ENCODE data around the gene SLC2A4RG. TPM values are rescaled to one million over a fixed set of nuclear protein-coding genes. Genes with fewer than 3 reads are reported as not detected.
A peak's percentile ranks its signal among the peaks of the same experiment; 100 is the strongest.

Gene SLC2A4RG
- total RNA-seq, 1 experiment from 2014 or later: 64.7 TPM

DNA sequence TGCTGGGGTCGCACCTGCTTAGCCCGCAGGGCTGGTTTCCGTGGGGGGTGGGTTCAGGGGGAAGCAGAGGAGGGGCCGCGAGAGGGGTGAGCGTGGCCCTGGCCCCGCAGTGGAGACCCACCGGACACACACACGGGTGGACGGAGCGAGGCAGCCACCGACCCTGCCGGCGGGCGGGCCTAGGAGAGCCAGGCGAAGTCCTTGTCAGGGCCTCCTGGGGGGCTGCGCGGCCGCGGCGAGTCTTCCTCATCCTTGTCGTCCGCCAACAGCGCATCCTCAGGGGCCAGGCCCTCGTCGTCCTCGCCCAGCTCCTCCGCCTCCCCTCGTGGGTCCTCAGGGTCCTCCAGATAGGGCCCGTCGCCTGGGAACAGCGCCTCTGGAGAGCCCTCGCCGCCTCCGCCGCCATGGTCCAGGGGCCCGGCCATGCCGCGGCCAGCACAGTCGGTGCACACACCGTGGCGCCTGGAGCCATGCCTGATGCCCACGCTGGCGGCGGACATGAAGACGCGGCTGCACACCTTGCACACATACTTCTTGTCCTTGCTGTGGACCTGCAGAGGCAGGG lies 7.3 kb downstream of the SLC2A4RG start:
- DNase-seq: no peak
- Histone ChIP-seq H3K36me3 (peaks cover 2% of the 10 kb centered on the region; the same call in 1 of the 2 replicates), H3K27me3 (no peaks in the 10 kb centered on the region), H3K9me3 (replicated peaks) (no peaks in the 10 kb centered on the region), H3K4me1 (no peaks in the 10 kb centered on the region), H3K27ac (no peak overlapping the region), H3K4me3 (no peak overlapping the region)

DNA sequence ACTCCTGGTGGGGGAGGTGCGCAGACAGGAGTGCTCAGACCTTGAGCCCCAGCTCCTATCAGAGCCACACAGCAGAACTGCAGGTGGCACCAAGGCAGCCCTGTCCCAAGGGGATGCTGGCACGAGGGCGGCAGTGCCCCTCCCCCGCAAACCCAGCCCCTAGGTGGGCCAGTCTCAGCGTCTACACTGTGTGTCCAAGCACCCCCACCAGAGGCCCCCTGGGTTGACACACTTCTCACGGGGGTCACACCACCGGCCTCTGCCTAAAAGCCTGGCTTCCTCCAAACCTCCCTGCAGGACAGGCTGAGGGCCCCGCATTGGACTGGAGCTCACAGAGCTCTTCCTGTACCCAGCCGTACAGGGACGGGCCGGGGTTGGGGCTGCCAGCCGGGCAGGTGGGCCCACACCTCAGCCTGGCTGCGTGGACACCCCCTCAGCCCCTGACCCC lies 8.1 kb downstream of the SLC2A4RG start:
- H3K4me1 ChIP-seq: no peaks in the 10 kb centered on the region
- H3K27ac ChIP-seq: no peak overlapping the region
- DNase-seq: no peak
- no peaks in the 10 kb centered on the region for H3K27me3 ChIP-seq
- no peak overlapping the region for H3K4me3 ChIP-seq
- peaks cover under 1% of the 10 kb centered on the region; the same call in 1 of the 2 replicates for H3K36me3 ChIP-seq
- no peaks in the 10 kb centered on the region for H3K9me3 ChIP-seq (replicated peaks)

- H3K27me3 ChIP-seq: no peaks in the 10 kb centered on the region
- no peak overlapping the region for H3K27ac ChIP-seq
- no peaks in the 10 kb centered on the region for H3K9me3 ChIP-seq (replicated peaks)
- H3K4me1 ChIP-seq: no peaks in the 10 kb centered on the region
- DNase-seq: no peak
- no peaks in the 10 kb centered on the region; the same call in 1 of the 2 replicates for H3K36me3 ChIP-seq
- no peak overlapping the region for H3K4me3 ChIP-seq
Measured at GRCh38 chr20:63748070-63748933, 8.7 kb downstream of the SLC2A4RG start.

DNA sequence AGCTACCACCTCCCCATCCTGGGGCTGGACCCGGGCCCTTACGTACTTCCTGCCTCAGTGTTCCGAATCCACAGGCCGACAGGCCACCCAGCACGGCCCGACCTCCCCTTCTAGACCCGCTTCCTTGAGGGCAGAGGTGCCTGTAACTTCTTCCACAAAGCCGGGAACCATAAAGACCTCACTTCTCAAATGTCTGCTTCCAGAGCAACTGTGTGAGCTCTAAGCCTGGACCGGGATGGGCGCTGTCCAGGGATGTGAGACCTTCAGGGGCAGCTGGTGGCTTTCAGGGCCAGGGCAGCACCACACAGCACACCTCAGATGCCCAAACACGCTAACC lies 9.3 kb downstream of the SLC2A4RG start:
- Histone ChIP-seq H3K4me1 (no peaks in the 10 kb centered on the region), H3K27ac (no peak overlapping the region), H3K27me3 (no peaks in the 10 kb centered on the region), H3K9me3 (replicated peaks) (no peaks in the 10 kb centered on the region), H3K36me3 (no peaks in the 10 kb centered on the region; the same call in 1 of the 2 replicates), H3K4me3 (no peak overlapping the region)
- DNase-seq: no peak

- H3K4me3 ChIP-seq: no peak overlapping the region
- H3K27ac ChIP-seq: no peak overlapping the region
- H3K9me3 ChIP-seq (replicated peaks): no peaks in the 10 kb centered on the region
- H3K36me3 ChIP-seq: no peaks in the 10 kb centered on the region
- no peaks in the 10 kb centered on the region for H3K27me3 ChIP-seq
- no peaks in the 10 kb centered on the region for H3K4me1 ChIP-seq
- DNase-seq: no peak
Measured at GRCh38 chr20:63749597-63750508, 10.3 kb downstream of the SLC2A4RG start.

GRCh38 chr20:63750807-63751470 lies 11.4 kb downstream of the SLC2A4RG start:
- Histone ChIP-seq H3K36me3 (no peaks in the 10 kb centered on the region), H3K4me3 (no peak overlapping the region)

DNA sequence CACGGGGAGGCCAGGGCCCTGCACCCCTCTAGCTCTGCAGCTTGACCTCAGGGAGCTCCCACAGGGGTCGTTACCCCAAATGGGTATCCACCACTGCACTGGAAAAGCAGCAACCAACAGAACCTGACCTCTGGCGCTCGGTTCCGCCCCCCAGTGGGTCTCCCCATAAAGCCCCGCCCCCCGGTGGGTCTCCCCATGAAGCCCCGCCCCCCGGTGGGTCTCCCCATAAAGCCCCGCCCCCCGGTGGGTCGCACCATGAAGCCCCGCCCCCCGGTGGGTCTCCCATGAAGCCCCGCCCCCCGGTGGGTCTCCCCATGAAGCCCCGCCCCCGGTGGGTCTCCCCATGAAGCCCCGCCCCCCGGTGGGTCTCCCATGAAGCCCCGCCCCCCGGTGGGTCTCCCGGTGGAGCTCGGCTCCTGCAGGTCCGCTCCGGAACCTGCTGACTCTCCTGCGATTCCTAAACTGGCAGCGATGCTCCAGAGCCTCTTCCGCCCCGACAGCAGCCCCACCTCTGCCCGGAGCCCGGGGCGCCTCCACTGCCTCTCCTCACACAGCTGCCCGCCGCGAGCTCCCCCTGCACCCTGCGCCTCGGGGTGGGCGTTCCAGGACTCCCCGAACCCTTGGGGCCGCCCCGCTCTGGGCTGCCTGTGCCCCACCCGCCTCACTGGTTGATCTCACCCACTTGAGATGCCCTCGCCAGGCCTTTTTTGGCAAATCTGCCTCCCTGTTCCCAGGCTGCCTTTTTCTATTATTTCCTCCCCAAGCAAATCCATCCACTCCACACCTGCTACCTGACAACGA lies 12.1 kb downstream of the SLC2A4RG start:
- H3K27me3 ChIP-seq: no peaks in the 10 kb centered on the region
- no peaks in the 10 kb centered on the region for H3K4me1 ChIP-seq
- peak in 1 of 2 experiments; percentile 50 for DNase-seq
- H3K4me3 ChIP-seq: no peak overlapping the region
- H3K9me3 ChIP-seq (replicated peaks): no peaks in the 10 kb centered on the region
- no peak overlapping the region for H3K27ac ChIP-seq
- no peaks in the 10 kb centered on the region for H3K36me3 ChIP-seq

More at GRCh38 chr20:63750807-63751470, 11.4 kb downstream of the SLC2A4RG start:
- H3K27me3 ChIP-seq: no peaks in the 10 kb centered on the region
- H3K27ac ChIP-seq: no peak overlapping the region
- H3K4me1 ChIP-seq: no peaks in the 10 kb centered on the region
- DNase-seq: no peak
- H3K9me3 ChIP-seq (replicated peaks): no peaks in the 10 kb centered on the region

DNA sequence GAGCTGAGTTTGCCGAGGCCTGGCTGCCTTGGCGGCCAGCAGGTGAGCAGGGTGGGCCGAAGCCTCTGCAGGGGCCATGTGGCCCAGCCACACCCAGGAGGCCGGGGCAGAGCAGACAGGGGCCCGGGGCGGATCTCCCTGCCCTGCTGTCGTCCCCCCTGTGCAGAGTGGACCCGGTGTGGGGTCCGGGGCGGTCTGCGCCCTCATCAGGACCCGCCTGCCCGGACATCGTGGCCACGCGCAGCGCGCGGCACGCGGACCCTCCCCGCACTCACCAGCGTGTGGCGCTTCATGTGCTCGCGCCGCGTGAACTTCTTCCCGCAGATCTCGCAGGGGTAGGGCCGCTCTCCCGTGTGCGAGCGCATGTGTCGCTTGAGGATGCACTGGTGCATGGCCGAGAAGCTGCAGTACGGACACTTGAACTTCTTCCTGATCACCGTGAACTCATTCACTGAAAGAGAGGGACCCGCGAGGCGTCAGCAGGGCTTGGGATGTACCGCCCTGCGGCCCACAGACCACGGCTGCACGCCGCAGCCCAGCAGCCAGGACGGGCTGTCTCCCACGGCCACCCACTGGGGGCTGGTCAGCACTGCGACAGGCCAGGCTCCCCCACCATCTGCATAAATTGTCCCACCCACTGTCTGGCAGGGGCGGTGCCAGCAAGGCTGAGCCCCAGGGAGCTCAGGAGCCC lies 13.0 kb downstream of the SLC2A4RG start:
- no peak overlapping the region for H3K27ac ChIP-seq
- no peak overlapping the region for H3K4me3 ChIP-seq
- no peaks in the 10 kb centered on the region for H3K36me3 ChIP-seq
- no peak for DNase-seq
- H3K4me1 ChIP-seq: no peaks in the 10 kb centered on the region
- H3K27me3 ChIP-seq: no peaks in the 10 kb centered on the region
- no peaks in the 10 kb centered on the region for H3K9me3 ChIP-seq (replicated peaks)

DNA sequence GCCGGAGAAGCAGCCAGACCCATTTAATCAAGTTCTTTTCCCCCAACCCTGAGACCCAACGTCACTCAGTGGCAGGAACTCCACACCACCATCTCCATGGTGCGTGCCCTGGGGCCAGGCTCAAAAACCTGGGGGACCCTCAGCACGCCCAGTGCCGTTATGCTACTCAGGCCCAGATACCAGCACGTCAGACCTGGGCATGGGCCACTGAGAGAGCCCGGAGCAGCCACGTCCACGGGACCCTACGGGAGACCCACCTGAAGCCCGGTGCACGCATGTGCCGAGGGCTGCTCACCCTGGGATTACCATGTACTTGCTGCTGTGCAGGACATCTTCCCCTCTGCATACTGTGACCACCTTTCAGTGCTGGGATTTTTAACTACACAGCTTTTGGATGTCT lies 13.8 kb downstream of the SLC2A4RG start:
- no peak for DNase-seq

DNA sequence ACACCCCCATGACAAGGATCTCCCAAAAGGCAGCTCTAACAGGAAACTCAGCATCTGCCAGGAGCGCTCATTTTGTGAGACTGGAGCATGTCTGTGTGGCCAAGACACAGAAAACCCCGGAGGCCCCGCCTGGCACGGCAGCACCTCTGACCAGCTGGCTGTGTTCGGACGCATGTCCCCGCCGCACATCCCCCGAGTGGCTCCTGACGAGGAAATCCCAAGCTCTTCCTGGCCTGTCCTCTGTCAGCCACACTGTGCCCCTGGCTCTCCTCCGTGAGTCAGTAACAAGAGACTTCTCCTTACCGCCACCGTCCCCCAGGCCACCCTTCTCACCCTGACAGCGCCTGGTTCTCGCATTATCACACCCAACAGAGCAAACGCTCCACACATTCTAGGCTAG lies 14.4 kb downstream of the SLC2A4RG start:
- no peak overlapping the region for H3K27ac ChIP-seq
- H3K36me3 ChIP-seq: no peaks in the 10 kb centered on the region
- peak in 1 of 2 experiments; percentile 50 for DNase-seq

More for the DNA sequence above, 13.8 kb downstream of the SLC2A4RG start:
- Histone ChIP-seq H3K36me3 (no peaks in the 10 kb centered on the region), H3K9me3 (replicated peaks) (no peaks in the 10 kb centered on the region), H3K27ac (no peak overlapping the region), H3K4me3 (no peak overlapping the region), H3K4me1 (no peaks in the 10 kb centered on the region), H3K27me3 (no peaks in the 10 kb centered on the region)

DNA sequence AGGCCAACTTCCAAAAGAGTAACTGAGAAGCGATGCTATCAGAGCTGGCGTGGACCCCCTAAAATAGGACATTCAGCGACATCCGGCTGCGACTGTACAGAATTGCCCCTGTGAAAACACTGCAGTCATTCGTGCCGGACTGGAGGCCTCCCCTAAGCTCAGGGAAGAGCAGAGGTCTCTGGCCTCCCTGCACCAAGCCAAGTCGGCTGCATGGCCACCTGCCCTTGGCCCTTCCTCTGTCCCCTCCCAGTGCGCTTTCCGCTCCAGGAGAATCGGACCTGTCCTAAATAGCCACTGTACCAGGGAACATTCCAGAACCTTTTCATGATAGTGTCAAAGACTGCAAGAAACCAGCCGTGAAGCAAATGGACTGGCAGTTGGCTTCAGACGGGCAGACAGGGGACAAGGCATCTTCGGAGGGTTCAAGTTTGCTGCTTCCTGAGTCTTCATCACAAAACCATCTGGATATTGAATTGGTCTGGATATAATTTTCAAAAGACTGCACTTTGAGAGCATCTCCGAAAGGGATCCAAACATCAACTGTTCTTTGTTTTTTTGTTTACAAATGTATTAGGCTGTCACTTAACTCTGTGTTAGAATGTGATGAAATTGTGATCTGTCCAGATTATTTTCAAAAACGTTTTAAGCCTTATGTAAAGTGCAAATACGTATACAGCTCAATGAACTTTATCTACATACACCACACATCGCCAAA lies 16.5 kb downstream of the SLC2A4RG start:
- no peaks in the 10 kb centered on the region for H3K4me1 ChIP-seq
- no peak overlapping the region for H3K4me3 ChIP-seq
- H3K27ac ChIP-seq: no peak overlapping the region
- H3K27me3 ChIP-seq: no peaks in the 10 kb centered on the region
- no peaks in the 10 kb centered on the region for H3K36me3 ChIP-seq
- no peak for DNase-seq
- H3K9me3 ChIP-seq (replicated peaks): no peaks in the 10 kb centered on the region

More for the DNA sequence above, 14.4 kb downstream of the SLC2A4RG start:
- H3K27me3 ChIP-seq: no peaks in the 10 kb centered on the region
- no peaks in the 10 kb centered on the region for H3K4me1 ChIP-seq
- no peaks in the 10 kb centered on the region for H3K9me3 ChIP-seq (replicated peaks)
- no peak overlapping the region for H3K4me3 ChIP-seq

DNA sequence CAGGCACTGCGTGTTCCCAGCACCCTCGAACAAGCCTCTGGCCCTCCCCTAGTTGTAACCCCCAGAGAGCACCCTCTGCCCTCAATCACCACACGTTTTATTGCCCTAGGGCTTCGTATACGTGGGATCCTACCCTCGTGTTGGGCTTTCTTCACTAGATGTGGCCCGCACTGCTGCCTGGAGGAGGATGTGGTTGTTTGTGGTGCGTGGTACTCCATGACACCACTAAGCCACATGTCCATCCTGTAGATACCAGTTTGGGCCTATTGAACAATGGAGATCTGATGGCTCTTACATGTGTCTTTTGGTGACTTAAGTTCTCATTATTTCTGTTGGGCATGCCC lies 17.0 kb downstream of the SLC2A4RG start:
- H3K36me3 ChIP-seq: no peaks in the 10 kb centered on the region
- no peak overlapping the region for H3K4me3 ChIP-seq
- no peaks in the 10 kb centered on the region for H3K9me3 ChIP-seq (replicated peaks)
- H3K27me3 ChIP-seq: no peaks in the 10 kb centered on the region
- DNase-seq: no peak
- no peak overlapping the region for H3K27ac ChIP-seq
- no peaks in the 10 kb centered on the region for H3K4me1 ChIP-seq

- Histone ChIP-seq H3K36me3 (no peaks in the 10 kb centered on the region), H3K4me3 (no peak overlapping the region), H3K27me3 (no peaks in the 10 kb centered on the region), H3K9me3 (replicated peaks) (no peaks in the 10 kb centered on the region), H3K27ac (no peak overlapping the region), H3K4me1 (no peaks in the 10 kb centered on the region)
- no peak for DNase-seq
Measured at GRCh38 chr20:63758152-63758551, 18.6 kb downstream of the SLC2A4RG start.
